ENCODE results near the gene VENTX. TPM values are rescaled to one million over a fixed set of nuclear protein-coding genes. Genes with fewer than 3 reads are reported as not detected.

VENTX gene
- total RNA-seq, 1 experiment from 2014 or later: not detected

GRCh38 chr10:133272301-133272963 is 34.8 kb downstream of the VENTX start:
- H3K36me3 ChIP-seq (ENCODE audit: control insufficient read depth in 1 of 2, insufficient read depth in 2 of 2, low read length in 2 of 2): no peaks in the 10 kb centered on the region
- no peak overlapping the region for H3K27ac ChIP-seq (ENCODE audit: low read depth, low read length)
- ATAC-seq (no peak), DNase-seq (ENCODE audit: low read depth, low spot score) (no peak)
- RAD21 ChIA-PET (ENCODE audit: low non-redundant PET in 1 of 2, low total read pairs in 2 of 2, uncharacterized antibody in 2 of 2, unreplicated experiment in 2 of 2): no interaction called here
- H3K27me3 ChIP-seq (ENCODE audit: insufficient read depth, low read length): no peaks in the 10 kb centered on the region
- no peak overlapping the region for H3K9ac ChIP-seq (ENCODE audit: low read length)
- BruUV-seq (replicated peaks): no TSS peak
- CTCF ChIA-PET: no interaction called here
- intact Hi-C loops (cut with micrococcal nuclease): no loop called here
- TF ChIP-seq ATF3 (IDR thresholded peaks at IDR 0.05) (no peak), REST (IDR thresholded peaks at IDR 0.05; ENCODE audit: low read depth) (no peak), RAD21 (IDR thresholded peaks at IDR 0.05; ENCODE audit: low read depth) (no peak), JUND (IDR thresholded peaks at IDR 0.05) (no peak), SRF (IDR thresholded peaks at IDR 0.05; ENCODE audit: low read depth) (no peak), FOSL1 (IDR thresholded peaks at IDR 0.05; ENCODE audit: low read depth) (no peak), POLR2A (IDR thresholded peaks at IDR 0.05; ENCODE audit: borderline replicate concordance, extremely low read depth, insufficient read depth, insufficient read length) (no peak)
- H3K4me1 ChIP-seq (ENCODE audit: control insufficient read depth in 1 of 2, insufficient read depth in 2 of 2, low read length in 2 of 2): no peaks in the 10 kb centered on the region
- H3K9me3 ChIP-seq (ENCODE audit: control insufficient read depth in 1 of 2, insufficient read depth in 1 of 2, low read depth in 1 of 2, low read length in 2 of 2): no peaks in the 10 kb centered on the region
- no peaks in the 10 kb centered on the region for H4K20me1 ChIP-seq (ENCODE audit: insufficient read depth)
- POLR2A ChIA-PET: no interaction called here
- no peaks in the 10 kb centered on the region for H3K79me2 ChIP-seq (ENCODE audit: insufficient read depth, low read length)
- H2AFZ ChIP-seq (ENCODE audit: low read depth, low read length, poor library complexity, severe bottlenecking): no peak overlapping the region
- no peak overlapping the region for H3K4me2 ChIP-seq (ENCODE audit: low read length)
- no peaks in the 10 kb centered on the region for H3K9me2 ChIP-seq (ENCODE audit: insufficient read depth)
- no peak overlapping the region for H3K4me3 ChIP-seq (replicated peaks in 1 of 2; ENCODE audit: low read depth in 1 of 2, low read length in 2 of 2)

Data from HCT116 (cell line).